Heart left ventricle (tissue), 13 donors: ENCODE results near the gene ZSCAN20.
"Not testable (repeated sequence)": the region's sequence is repeated elsewhere in the genome, so short reads cannot be mapped to it uniquely, and the experiment has no call there.

Source experiments
- CTCF ChIP-seq, 12 donors: fragments of 200-600 bp; sonication (generic) in 4 of 12; IDR thresholded peaks; one replicate each; pipeline versions ENCODE4 v1.5.0 to v1.8.0; 2018 to 2022; ENCODE audit warnings: antibody characterized with exemption in 12 of 12, mild to moderate bottlenecking in 5 of 12
- POLR2A ChIP-seq, 2 donors: fragments of 450-650 bp; IDR thresholded peaks; one replicate each; pipeline ENCODE4 v1.6.1; 2017; ENCODE audit warnings: antibody characterized with exemption in 2 of 2, mild to moderate bottlenecking in 2 of 2, moderate library complexity in 2 of 2
- donor health status: ischemic (EF 13 %, LVEDD 7.1; RV severe dilation, severe dysfunction).
- donor health status: DM: no; HTN: yes; CAD: no.
- donor health status: DM: no; HTN: no; CAD: no.
- donor health status: ischemic (EF 25% LVEDD 6.9; RV normal size, moderate dysfunction).
- donor health status: ischemic (EF 25% LVEDD 5.7; RV mildly dilated, moderate dysfunction).
- donor health status: ischemic (EF 35%, LVEDD 5.7; RV mildly dilated, moderate dysfunction).
- donor health status: nonischemic (EF 11% LVEDD 7.7; RV severe dilation, severe dysfunction).
- donor health status: DM: yes; HTN: yes; CAD: no.
- donor health status: PGD.
- donor health status: ischemic (EF 29% LVEDD 5.4; RV normal size, mild dysfunction).
- donor health status: nonischemic (EF 23%, LVEDD 6.1; RV moderate dilation, normal function).

- TF ChIP-seq CTCF, POLR2A (IDR thresholded peaks at IDR 0.05): not testable (repeated sequence)
Observed at GRCh38 chr1:33509276-33509675, 36.8 kb downstream of the ZSCAN20 start.
